ENCODE data around the gene HYAL1. TPM values are rescaled to one million over a fixed set of nuclear protein-coding genes. Genes with fewer than 3 reads are reported as not detected.
"Not testable (repeated sequence)": the region's sequence is repeated elsewhere in the genome, so short reads cannot be mapped to it uniquely, and the experiment has no call there.

The HYAL1 gene
- total RNA-seq, 1 donor from 2014 or later, result 0.32 TPM

DNA sequence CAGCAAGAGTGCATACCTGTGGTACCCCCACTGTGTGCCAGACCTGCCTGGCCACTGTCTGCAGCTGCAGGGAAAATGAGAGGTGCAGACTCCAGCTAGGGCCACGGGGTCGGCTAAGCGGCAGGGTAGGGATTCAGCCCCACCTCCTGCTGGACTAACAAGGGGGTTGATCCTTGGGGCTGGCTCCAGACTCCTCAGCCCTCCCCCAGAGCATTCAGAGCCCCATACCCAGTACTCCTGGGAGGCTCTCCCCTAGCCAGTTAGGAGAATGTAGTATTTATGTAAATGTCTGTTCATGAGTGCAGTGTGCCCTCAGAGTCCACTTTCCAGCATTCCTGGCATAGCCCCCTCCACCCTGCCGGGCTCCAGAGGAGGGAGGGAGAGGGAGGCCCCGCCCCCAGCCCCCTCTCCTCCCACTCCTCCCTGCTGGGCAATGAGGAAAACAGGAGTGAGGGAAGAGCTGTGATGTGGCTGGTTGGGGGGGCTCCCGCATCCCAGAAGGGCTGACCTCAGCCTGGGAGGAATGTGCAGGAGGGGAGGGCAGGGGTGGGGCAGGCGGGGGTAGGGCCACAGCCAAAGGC lies 38.9 kb downstream of the HYAL1 start:
- intact Hi-C loops (cut with micrococcal nuclease), result no loop called here

DNA sequence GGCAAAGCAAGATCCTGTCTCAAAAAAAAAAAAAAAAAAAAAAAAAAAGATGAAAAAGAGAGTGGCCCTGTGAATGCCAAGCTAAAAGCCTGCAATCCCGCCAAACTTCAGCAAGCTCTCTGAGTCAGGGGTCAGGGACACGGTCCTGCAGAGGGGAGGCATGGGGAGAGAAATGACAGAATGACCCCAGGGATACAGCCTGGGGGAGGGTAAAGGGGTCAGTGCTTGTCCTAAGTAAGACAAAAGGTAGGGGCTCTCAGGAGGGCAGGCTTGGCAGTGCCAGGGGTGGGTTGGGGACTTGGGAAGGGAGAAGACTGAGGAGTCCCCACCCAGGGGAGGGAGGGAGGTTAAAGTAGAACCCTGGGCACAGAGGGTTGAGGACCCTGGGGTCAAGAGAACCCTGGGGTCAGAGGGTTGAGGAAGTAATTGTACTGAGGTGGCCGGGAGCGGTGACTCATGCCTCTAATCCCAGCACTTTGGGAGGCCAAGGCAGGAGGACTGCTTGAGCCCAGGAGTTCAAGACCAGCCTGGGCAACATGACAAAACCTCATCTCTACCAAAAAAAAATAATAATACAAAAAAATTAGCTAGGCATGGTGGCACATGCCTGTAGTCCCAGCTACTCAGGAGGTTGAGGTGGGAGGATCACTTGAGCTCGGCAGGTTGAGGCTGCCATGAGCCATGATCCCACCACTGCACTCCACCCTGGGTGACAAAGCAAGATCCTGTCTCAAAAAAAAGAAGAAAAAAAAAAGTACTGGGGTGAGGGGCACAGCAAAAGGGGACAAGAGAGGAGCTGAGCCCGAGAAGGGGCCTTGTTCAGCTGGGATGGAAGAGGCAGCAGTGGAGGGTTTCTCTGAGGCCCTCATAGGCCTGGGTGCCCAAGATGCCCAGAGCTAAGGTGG lies 39.6 kb downstream of the HYAL1 start:
- intact Hi-C loops (cut with micrococcal nuclease), result no loop called here

DNA sequence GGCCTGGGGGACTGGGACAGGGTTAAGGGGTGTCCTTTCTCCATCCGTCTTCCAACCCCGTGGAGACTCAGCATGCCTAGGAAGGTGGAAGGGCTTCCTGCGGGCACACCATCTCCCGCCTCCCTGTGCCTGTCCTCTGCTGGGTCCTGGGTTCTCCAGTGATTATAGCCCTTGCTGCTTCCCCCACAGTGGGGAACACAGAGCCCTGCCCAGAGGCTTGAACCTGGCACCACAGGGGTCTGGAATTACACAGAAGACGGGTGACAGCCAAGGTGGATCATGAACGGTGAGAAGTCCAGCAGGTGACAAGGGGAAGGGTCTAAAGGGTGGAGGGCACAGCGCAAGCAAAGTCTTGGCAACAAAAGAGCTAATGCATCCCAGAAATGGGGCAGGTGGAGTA lies 40.6 kb downstream of the HYAL1 start:
- intact Hi-C loops (cut with micrococcal nuclease), result no loop called here

DNA sequence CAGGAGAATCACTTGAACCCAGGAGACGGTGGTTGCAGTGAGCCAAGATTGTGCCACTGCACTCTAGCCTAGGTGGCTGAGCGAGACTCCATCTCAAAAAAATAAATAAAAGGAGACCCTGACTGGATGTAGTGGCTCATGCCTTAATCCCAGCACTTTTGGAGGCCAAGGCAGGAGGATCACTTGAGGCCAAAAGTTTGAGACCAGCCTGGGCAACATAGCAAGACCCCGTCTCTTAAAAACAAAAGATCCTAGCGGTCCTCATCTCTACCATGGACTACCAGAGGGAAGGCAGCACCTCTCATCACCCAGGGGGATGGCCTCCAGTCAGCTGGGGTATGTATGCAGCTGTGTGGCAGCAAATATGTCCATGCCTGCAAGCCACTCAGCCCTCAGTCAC lies 41.2 kb downstream of the HYAL1 start:
- intact Hi-C loops (cut with micrococcal nuclease), result not testable (repeated sequence)

DNA sequence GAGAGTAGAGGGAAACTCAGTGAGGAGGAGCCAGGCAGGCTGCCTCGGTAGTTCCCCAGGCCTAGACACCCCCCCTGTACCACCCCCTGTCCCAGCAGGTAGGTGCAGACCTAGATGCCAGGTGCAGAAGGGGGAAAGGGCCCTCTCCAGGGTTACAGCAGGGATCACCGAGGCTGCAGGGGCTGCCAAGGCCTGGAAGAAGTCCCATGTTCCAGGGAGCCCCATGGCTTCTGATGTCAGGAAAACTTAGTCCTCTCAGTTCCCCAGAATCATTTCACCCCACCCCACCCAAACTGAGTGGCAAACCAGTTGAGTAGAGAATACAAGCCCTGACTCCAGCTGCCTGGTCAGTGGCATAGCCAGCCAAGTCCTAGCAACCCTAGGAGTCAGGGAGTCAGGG lies 41.9 kb downstream of the HYAL1 start:
- intact Hi-C loops (cut with micrococcal nuclease), result no loop called here

DNA sequence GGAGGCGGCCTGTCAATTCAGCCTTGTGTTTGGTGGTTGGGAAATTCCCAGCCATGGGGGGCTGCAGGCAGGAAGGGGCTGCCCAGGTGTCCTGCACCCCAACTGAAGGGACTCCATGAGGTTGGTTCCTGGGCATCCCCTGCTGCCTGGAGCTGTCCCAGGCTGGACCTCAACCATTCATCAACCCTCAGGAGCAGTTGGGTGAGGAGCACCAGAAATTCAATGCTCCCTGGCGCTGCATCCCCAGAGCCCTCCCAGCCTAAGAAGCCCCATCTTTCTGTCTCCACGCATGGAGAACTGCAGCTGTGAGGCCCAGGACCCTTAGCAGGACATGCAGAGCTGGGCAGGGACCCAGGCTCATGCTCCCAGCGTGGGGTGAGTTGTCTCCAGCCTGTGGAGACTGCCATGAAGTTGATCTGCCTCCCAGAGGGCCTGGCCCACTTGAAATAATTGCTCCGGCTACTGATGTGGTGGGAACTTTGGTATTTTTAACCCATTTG lies 42.4 kb downstream of the HYAL1 start:
- intact Hi-C loops (cut with micrococcal nuclease), result loop anchor here (1.0 kb wide), 6 partner anchors 12 to 69 kb away; partner anchors contain the start of genes HYAL3 and NAA80

DNA sequence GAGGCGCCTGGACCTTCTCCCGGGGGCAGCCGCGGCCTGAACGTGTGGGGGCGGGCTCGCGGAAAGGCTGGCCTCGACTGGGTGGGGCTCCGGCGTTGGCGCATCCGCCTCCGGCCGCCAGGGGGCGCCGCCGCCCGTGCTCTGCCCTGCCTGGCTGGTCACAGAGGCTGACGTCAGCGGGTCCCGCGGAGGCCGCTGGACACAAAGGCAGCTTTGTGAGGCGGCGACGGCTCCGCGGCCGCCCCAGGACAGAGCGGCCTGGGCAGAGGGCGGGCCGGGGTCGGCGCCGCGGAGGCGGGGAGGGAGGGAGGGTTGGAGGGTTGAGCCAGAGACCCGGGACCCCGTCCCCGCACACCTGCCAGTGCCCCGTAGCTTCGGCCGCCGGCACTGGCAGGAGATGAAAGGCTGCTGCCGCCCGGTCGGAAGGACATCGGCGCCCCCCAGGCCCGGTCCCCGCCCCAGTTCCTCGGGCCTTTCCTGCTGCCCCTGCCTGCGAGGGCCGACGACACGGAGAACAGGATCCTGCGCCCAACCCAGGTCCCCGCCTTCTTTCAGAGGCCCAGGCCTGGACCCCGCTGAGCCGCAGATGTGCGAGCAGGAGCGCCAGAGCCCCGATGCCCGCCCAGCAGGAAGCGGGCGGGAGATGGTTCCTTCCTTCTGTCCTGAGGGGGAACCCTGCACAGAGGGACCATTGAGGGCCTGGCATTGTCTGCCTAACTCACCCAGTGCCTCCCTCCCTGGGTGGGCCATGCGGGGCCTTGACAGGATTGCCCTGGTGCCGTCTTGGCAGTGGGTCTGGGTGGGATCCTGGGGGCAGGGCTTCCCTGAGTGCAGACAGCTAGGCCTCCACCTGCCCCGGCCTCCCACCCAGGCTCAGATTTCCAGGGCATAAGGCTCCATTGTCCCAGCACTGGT lies 43.1 kb downstream of the HYAL1 start:
- intact Hi-C loops (cut with micrococcal nuclease), result loop anchor here (1.0 kb wide), 6 partner anchors 13 to 68 kb away; partner anchors contain the start of genes HYAL3 and NAA80

DNA sequence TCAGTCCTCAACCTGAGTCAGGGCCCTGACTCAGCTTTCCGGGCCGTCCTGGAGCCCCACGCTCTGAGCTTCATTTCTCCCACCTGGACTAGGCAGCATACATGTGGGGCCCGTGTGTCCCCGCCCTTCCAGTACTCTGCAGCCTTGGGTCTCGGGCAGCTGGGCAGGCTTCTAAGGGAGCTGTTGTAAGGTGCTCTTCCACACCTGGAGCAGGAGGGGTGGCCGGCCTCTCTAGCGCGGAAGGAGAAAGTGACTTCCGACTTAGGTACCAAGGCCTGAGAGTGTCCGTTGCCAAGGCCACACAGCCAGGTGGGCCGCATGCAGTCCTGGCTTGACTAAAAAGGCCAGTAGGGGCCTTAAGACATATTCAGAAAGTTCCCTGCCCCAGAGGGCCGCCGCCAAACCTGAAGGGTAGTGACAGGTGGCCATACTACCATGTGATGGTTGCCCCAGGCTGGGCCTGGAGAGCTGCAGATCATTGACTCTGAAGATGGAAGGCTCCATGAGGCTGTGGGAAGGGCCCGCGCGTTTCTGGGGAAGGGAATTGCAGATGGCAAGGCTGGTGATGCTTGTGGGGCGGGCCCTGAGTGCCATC lies 43.8 kb downstream of the HYAL1 start:
- intact Hi-C loops (cut with micrococcal nuclease), result loop anchor here (1.0 kb wide), 6 partner anchors 13 to 67 kb away; partner anchors contain the start of genes HYAL3 and NAA80

DNA sequence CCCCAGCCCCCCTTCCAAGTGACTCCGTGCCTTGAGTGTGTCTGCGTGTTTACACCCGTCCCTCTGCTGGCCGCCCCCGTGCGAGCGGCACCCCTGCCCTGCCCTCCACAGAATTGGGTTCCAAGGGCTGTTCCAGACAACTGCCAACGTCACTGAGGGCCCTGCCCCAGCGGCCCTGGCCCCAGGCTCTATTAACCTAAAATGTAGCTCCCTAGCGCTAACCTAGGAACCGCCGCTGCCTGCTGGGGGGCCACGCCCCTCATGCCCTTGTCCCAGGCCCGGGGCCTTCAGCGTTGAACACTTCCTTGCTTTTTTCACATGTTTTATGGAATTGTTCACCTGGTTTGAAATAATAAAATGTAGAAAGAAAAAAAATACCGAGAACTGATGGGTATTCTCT lies 44.4 kb downstream of the HYAL1 start:
- intact Hi-C loops (cut with micrococcal nuclease), result no loop called here

DNA sequence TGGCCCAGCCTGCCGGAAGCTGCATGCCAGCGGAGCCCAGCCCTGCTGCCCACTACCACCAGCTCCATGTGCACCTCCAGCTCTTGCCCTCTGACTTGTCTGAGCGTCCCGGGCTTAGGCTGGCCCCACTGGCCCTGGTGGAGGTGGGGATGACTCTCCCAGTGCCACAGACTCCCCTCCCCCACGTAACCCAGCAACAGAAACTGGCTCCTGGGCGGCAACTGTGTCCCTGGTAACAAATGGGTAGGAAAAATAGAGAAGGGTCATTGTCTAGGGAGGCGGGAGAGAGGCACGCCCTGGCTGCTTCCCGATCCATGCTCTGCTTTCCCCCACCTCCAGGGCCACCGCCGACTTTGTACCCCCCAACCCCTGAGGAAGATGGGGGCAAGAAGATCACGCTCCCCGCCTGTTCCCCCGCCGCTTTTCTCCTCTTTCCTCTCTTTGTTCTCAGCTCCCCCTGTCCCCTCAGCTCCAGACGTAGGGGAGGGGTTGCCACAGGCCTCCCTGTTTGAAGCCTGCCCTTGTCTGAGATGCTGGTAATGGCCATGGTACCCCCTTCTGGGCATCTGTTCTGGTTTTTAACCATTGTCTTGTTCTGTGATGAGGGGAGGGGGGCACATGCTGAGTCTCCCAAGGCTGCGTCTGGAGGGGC lies 45.2 kb downstream of the HYAL1 start:
- intact Hi-C loops (cut with micrococcal nuclease), result no loop called here

DNA sequence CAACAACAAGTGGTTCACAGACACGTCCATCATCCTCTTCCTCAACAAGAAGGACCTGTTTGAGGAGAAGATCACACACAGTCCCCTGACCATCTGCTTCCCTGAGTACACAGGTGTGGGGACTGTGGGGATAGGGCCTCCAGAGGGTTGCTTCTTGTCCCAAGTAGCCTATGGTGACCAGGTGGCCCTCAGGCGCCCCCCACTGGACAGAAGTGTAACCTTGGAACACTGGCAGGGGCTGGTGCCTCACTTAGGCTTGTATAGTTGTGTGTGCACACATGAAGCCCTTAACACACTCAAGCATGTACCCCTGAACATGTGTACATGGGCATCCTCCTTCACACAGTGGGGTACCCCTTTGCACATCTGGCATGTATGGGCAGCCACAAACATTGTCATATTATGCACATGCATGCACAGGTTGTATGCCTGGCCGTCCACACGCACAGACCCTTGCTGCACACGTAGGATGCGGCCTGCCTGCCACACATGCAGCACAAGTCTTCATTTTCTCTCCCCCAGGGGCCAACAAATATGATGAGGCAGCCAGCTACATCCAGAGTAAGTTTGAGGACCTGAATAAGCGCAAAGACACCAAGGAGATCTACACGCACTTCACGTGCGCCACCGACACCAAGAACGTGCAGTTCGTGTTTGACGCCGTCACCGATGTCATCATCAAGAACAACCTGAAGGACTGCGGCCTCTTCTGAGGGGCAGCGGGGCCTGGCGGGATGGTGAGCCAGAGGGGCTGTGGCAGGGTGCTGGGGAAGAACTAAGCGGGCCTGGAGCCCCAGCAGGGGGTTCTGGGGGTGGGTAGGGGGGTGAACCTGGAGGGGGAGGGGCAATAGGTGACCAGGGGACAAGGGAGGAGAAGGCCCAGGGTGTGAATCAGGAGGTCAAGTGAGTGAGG lies 46.1 kb downstream of the HYAL1 start:
- intact Hi-C loops (cut with micrococcal nuclease), result no loop called here

DNA sequence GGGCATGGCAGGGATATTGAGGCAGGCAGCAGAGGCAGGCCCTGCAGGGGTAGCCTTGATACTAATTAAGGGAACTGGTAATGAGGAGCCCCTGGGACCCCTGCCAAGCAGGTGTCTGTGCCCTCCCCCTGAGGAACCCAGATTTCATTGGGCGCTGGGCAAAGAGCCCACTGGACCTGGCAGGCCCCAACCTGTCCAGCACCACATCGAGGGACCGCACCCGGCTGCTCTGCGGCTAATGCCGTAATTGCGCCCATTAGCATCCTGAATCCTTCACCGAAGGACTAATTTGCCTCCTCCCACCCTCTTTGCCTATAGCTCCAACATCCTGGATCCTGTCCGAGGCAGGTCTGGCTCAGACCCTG lies 48.1 kb downstream of the HYAL1 start:
- intact Hi-C loops (cut with micrococcal nuclease), result no loop called here

DNA sequence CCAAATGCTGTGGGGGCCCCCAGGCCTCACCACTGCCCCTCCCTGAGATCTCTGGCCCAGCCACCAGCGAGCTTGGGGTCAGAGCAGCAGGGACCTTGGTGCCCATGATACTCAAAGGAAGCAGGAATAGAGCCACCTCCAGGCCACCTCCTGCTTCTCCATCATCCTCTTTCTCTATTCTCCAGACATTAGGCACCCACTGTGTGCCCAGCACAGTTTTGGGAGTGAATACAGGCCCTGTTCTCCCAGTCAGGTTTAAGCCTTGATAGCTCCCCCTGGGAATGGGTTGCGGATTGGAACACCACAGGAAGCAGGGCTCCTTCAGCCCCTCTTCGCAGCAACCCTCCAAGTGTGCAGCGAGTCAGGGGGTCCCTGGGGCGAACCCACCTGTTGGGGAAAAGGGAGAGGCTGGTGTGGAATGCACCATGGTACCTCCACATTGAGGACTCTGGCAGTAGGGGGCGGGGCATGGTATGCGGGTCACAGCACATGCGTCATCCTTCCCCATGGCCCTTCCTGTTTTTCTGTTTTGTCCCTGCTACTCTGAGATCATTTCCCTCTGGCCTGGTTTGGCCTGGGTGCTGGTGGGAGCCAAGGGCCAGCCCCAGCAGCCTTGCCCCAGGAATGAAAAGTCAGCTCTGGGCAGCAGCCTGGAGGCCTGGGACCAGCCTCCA lies 48.7 kb downstream of the HYAL1 start:
- intact Hi-C loops (cut with micrococcal nuclease), result no loop called here

DNA sequence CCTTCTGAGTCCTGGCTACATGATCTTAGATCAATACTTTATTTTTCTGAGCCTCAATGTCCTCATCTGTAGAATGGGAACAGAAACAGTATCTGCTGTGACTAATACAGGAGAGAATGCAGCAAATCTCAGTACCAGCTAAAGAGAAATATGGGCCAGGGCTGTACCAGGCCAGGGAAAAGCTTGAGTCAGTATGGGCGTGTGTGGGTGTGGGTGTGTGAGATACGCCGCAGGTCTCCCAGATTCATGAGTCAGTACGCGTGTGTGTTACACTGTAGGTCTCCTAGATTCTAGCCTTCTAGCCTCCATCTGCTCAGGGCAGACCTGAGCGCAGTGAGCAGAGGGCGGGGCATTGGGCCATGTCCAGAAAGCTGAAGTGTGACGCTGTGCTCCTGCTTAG lies 52.2 kb downstream of the HYAL1 start:
- intact Hi-C loops (cut with micrococcal nuclease), result no loop called here

DNA sequence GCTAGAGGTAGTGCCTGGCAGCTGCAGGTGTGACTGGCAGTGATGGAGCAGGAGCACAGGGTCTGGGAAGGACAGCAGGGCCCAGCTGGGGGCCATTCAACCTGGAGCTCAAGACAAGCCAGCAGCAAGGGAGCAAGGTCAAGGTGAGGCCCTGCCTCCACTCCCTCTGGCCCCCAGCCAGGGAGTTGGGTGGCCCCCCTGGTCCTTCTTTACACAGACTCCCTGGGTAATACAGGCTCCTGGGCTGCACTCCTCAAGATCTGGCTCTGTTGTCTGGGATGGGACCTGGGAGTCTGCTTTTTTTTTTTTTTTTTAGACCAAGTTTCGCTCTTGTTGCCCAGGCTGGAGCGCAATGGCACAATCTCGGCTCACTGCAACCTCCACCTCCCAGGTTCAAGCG lies 52.9 kb downstream of the HYAL1 start:
- intact Hi-C loops (cut with micrococcal nuclease), result no loop called here
